Endodermal cell (in vitro differentiated cells): Measurements from ENCODE around the gene PLCB4. TPM values are rescaled to one million over a fixed set of nuclear protein-coding genes. Genes with fewer than 3 reads are reported as not detected.
A peak's percentile ranks its signal among the peaks of the same experiment; 100 is the strongest.

Experiments
- DNase-seq: peaks from one replicate; pipeline ENCODE4 v3.0.0-alpha.2; 2017
- H3K27ac ChIP-seq: 2 replicates; pipeline ENCODE4 v1.5.1; 2013; ENCODE audit warnings: mild to moderate bottlenecking, low read depth, low read length, moderate library complexity
- H3K27me3 ChIP-seq: 2 replicates; pipeline ENCODE4 v1.6.1; 2013; ENCODE audit warnings: mild to moderate bottlenecking, low read length, moderate library complexity; ENCODE audit not compliant: insufficient read depth, control insufficient read depth, poor library complexity, severe bottlenecking
- H3K36me3 ChIP-seq: 2 replicates; pipeline ENCODE4 v1.7.0; 2013; ENCODE audit warnings: mild to moderate bottlenecking, low read length, moderate library complexity; ENCODE audit not compliant: control insufficient read depth, insufficient read depth
- H3K4me1 ChIP-seq: one replicate; pipeline ENCODE4 v1.7.0; 2013; ENCODE audit warnings: low read length; ENCODE audit not compliant: control insufficient read depth, insufficient read depth
- H3K4me3 ChIP-seq: 2 replicates; pipeline ENCODE4 v1.5.1; 2013; ENCODE audit warnings: mild to moderate bottlenecking, low read length, moderate library complexity
- H3K9ac ChIP-seq: 2 replicates; pipeline ENCODE4 v1.6.1; 2013; ENCODE audit warnings: mild to moderate bottlenecking, low read length, moderate library complexity; ENCODE audit not compliant: poor library complexity, severe bottlenecking; ENCODE audit errors: extremely low read depth
- H3K9me3 ChIP-seq: 2 replicates; pipeline ENCODE4 v1.6.1; 2013; ENCODE audit warnings: mild to moderate bottlenecking, low read length, moderate library complexity; ENCODE audit not compliant: control insufficient read depth
- H3K27ac Mint-ChIP-seq: 2 replicates; pipeline ENCODE4 v1.8.0; 2020; ENCODE audit warnings: mixed read lengths
- H3K27me3 Mint-ChIP-seq: 2 replicates; pipeline ENCODE4 v1.8.0; 2021; ENCODE audit warnings: mild to moderate bottlenecking, mixed read lengths; ENCODE audit not compliant: insufficient read depth
- H3K36me3 Mint-ChIP-seq: 2 replicates; pipeline ENCODE4 v1.8.0; 2020; ENCODE audit warnings: low read depth, mixed read lengths
- H3K4me1 Mint-ChIP-seq: 2 replicates; pipeline ENCODE4 v1.8.0; 2020; ENCODE audit warnings: mixed read lengths
- H3K4me3 Mint-ChIP-seq: 2 replicates; pipeline ENCODE4 v1.8.0; 2020; ENCODE audit warnings: mild to moderate bottlenecking, moderate library complexity, mixed read lengths
- H3K9me3 Mint-ChIP-seq: 2 replicates; pipeline ENCODE4 v1.8.0; 2020; ENCODE audit warnings: mild to moderate bottlenecking, mixed read lengths
- WGBS, 2 experiments: methylation state at CpG; one replicate each; pipeline versions ENCODE4 v1.1.5 to v1.1.7; 2013; ENCODE audit warnings: missing lambda C conversion rate in 2 of 2, mixed read lengths in 1 of 2; ENCODE audit not compliant: insufficient coverage in 1 of 2, insufficient read length in 1 of 2; 5-methylcytosine and 5-hydroxymethylcytosine counted together
- total RNA-seq, 2 donors: library from RNA; stranded (reverse); fragmentation: NEBNext Ultra II Directional in 1 of 2; extraction: Animal tissue kit (Norgen Biotek cat#: 25700) in 1 of 2; gene quantifications; 2 replicates in 1 of 2; 3 replicates in 1 of 2; pipeline ENCODE4 v1.2.1, GENCODE V29; 2021
- TF ChIP-seq, protein P1 (sequence below): fragments of 200-600 bp; sonication (generic); conservative IDR thresholded peaks from 2 replicates; pipeline ENCODE4 v1.5.0; 2021; ENCODE audit warnings: antibody characterized with exemption, mild to moderate bottlenecking

The PLCB4 gene
- total RNA-seq, 2 donors from 2014 or later, result 14.4 to 14.6 TPM

DNA sequence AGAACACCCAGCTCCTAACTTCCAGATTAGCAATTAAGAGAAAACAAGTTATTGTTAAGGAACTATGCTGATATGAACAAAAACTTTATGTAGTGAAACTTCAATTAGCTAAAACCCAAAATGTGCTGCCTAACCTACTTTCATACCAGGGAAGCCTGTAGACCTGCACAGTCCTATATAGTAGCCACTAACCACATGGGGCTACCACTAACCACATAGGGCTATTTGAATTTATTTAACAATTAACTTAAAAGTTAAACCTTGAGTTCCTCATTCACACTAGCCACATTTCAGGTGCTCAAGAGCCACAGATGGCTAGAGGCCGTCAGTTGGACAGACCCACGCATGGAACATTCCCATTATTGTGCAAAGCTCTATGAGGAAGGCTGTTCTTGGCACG is 373.1 kb downstream of the PLCB4 start:
- Histone ChIP-seq H3K27me3 (no peaks in the 10 kb centered on the region), H3K9me3 (peaks cover 10% of the 10 kb centered on the region), H3K9ac (no peak overlapping the region), H3K27ac (no peak overlapping the region), H3K4me1 (no peaks in the 10 kb centered on the region), H3K36me3 (peaks cover 18% of the 10 kb centered on the region), H3K4me3 (no peak overlapping the region)
- no peak for DNase-seq
- Mint-ChIP-seq H3K27ac (peak overlapping the region; percentile 62), H3K4me1 (peaks cover 14% of the 10 kb centered on the region), H3K4me3 (no peak overlapping the region), H3K36me3 (peaks cover 39% of the 10 kb centered on the region), H3K9me3 (peaks cover 12% of the 10 kb centered on the region), H3K27me3 (no peaks in the 10 kb centered on the region)
- TF ChIP-seq, protein P1, sequence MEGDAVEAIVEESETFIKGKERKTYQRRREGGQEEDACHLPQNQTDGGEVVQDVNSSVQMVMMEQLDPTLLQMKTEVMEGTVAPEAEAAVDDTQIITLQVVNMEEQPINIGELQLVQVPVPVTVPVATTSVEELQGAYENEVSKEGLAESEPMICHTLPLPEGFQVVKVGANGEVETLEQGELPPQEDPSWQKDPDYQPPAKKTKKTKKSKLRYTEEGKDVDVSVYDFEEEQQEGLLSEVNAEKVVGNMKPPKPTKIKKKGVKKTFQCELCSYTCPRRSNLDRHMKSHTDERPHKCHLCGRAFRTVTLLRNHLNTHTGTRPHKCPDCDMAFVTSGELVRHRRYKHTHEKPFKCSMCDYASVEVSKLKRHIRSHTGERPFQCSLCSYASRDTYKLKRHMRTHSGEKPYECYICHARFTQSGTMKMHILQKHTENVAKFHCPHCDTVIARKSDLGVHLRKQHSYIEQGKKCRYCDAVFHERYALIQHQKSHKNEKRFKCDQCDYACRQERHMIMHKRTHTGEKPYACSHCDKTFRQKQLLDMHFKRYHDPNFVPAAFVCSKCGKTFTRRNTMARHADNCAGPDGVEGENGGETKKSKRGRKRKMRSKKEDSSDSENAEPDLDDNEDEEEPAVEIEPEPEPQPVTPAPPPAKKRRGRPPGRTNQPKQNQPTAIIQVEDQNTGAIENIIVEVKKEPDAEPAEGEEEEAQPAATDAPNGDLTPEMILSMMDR, result no peak
- 90% methylated on average over 2 of the region's 3 CpGs; no CpG with 5 or more reads in 1 of the 2 experiments for WGBS, 2 experiments

DNA sequence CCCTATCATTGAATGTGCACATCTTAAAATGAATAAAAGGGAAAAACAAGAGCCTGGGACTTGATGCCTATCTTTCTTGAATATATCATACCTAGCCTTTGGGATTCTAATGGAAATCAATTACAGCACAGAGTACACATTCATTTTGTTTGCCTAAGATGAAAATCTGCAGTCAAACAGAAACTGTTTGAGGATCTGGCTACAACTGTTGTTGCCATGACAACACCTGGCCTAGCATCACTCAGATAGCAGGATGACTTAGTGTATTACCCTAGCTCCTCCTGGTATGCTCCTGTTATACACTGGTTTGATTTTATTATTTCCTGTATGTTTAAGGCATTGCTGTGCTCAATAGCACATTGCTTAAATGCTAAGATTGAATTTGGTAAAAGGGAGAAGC is 374.0 kb downstream of the PLCB4 start:
- no peak overlapping the region for H3K9ac ChIP-seq
- H3K9me3 ChIP-seq, result peaks cover 10% of the 10 kb centered on the region
- no peak overlapping the region for H3K27ac ChIP-seq
- Mint-ChIP-seq H3K4me1 (peaks cover 14% of the 10 kb centered on the region), H3K4me3 (no peak overlapping the region), H3K27me3 (no peaks in the 10 kb centered on the region), H3K27ac (no peak overlapping the region), H3K9me3 (peaks cover 12% of the 10 kb centered on the region), H3K36me3 (peaks cover 30% of the 10 kb centered on the region)
- H3K36me3 ChIP-seq, result peaks cover 11% of the 10 kb centered on the region
- H3K4me3 ChIP-seq, result no peak overlapping the region
- TF ChIP-seq, protein P1, result no peak
- no peak for DNase-seq
- H3K27me3 ChIP-seq, result no peaks in the 10 kb centered on the region
- no peaks in the 10 kb centered on the region for H3K4me1 ChIP-seq

DNA sequence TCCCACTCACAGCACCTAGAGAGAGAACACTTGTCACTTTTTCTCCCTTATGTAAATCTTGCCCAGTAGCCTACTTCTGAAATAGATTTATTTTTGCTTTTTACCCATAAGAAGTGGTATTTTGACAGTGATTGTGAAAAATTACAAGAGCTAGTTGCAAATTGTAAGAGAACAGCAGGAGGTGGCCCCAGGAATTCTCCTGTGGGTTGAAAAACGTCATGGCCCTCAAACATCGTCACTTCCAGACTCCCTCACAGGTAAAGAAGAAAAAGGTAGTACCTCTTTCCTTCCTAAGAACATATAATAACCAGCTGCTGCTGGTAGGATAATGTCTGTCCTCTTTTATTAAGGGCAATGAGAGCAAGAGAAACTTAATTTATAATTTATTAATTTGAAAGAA is 376.0 kb downstream of the PLCB4 start:
- no peak for DNase-seq
- Histone ChIP-seq H3K9me3 (no peaks in the 10 kb centered on the region), H3K4me3 (no peak overlapping the region), H3K27me3 (no peaks in the 10 kb centered on the region), H3K4me1 (no peaks in the 10 kb centered on the region), H3K27ac (no peak overlapping the region), H3K9ac (no peak overlapping the region), H3K36me3 (no peaks in the 10 kb centered on the region)
- no peaks in the 10 kb centered on the region for H3K27me3 Mint-ChIP-seq
- no peak overlapping the region for H3K4me3 Mint-ChIP-seq
- H3K36me3 Mint-ChIP-seq, result peaks cover 10% of the 10 kb centered on the region
- peaks cover 14% of the 10 kb centered on the region for H3K4me1 Mint-ChIP-seq
- H3K9me3 Mint-ChIP-seq, result no peaks in the 10 kb centered on the region
- no peak overlapping the region for H3K27ac Mint-ChIP-seq
- TF ChIP-seq, protein P1, result no peak
- 0 to 41% methylated on average over 1 to 2 of the region's 2 CpGs for WGBS, 2 experiments
